ENCODE measurements around the gene ANGPTL5.
A peak's percentile ranks its signal among the peaks of the same experiment; 100 is the strongest.
"Not testable (repeated sequence)": the region's sequence is repeated elsewhere in the genome, so short reads cannot be mapped to it uniquely, and the experiment has no call there.

GRCh38 chr11:101852260-101852659, 64.1 kb downstream of the ANGPTL5 start:
- TF ChIP-seq CTCF (conservative IDR thresholded peaks at IDR 0.05; ENCODE audit: low read length): peak; percentile 24; the same call in 1 of the 2 replicates
- TF ChIP-seq EZH2phosphoT487 (IDR thresholded peaks at IDR 0.05; ENCODE audit: borderline replicate concordance, low read depth, low read length): not testable (repeated sequence)

Measured in OCI-LY7 (cell line).